GM18870 (cell line): ENCODE measurements around the gene TRIM17.

ENCODE experiments used
- ATAC-seq: cut with Tn5 transposase; IDR thresholded peaks from one replicate; pipeline ENCODE4 v1.9.1; 2021; ENCODE audit warnings: moderate library complexity; ENCODE audit not compliant: unreplicated experiment

Gene TRIM17

DNA sequence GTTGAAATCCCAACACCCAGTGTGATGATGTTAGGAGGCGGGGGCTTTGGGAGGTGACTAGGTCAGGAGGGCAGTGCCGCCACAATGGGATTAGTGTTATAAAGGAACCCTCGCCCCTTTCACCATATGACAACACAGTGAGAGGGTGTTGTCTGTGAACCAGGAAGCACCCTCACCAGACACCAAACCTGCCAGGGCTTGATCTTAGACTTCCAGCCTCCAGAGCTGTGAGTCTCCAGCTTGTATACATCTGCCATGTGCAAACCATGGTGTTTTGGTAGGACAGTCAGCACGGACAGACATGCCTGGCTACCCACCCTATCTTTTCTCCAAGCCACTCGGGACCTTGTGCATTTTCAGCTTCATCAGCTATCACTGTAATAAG lies 14.0 kb downstream of the TRIM17 start:
- ATAC-seq, result no peak

DNA sequence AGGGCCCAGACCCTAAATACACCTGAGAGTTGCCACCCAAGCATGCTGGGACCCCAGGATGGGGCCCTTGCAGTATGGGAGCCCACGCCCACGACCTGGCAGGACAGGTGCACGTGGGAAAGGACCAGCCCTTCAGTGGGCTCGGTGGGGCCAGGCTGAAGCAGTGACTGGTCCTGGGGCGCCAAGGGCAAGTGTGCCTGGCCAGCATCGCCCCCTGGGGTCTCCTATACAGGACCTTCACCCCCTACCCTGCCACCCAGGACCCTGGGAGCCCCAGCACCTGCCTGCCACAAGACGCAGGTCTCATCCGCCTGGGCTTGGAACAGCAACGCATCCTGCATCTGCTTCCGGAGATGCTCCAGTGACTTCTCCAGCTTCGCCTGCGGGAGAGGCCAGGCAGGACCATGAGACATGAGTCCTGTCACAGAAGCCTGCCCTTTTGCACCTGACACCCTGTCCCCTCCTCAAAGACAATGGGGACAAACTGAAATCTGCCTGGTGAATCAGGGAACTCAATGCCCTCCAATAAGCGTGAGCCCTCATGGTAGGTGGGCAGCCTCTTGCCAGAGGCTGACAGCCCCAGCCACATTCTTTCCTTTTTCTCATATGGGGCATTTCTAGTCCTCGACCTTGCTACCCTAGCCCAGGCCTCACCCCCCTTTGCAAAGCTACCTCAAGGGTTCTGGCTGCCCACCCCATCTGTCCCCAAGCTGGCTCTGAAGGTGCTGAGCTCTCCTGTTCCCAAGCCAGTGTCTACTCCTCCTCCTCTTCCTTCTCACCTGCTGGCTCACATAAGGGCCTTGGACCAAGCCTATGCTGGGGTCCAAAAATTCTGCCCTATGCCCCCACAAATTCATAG lies 14.7 kb downstream of the TRIM17 start:
- ATAC-seq, result no peak

DNA sequence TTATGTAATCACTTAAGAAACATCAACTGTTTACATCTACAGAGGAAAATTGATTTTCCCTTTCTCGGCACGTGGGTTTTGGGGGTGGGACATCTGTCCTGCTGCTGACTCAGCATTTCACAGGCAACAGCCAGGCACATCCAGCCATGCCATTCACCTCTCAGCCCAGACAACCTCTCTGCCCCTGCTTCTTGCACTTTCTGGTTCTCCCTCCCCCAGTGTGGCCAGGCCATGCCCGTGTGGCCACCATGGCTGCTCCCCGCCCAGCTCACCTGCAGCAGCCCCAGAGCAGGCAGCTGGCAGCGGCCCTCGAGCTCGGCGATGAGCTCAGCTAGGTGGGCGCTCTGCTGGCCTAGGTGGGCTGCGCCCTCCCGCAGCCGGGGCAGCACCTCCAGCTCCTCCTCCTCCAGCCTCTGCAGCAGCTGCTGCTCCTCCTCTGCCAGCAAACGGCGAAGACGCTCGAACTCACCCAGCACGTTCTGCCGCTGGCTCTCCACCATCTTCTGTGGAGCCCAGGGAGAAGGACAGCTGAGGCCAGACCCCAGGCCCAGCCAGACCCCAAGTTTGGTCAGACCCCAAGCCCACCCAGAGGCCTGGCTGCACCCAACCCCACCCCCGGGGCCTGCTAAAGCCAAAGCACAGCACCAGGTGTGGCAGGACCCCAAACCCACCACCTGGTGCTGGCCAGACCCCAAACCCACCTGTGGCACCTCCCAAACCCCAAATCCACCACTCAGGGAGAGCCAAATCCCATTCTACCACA lies 15.8 kb downstream of the TRIM17 start:
- ATAC-seq, result no peak

DNA sequence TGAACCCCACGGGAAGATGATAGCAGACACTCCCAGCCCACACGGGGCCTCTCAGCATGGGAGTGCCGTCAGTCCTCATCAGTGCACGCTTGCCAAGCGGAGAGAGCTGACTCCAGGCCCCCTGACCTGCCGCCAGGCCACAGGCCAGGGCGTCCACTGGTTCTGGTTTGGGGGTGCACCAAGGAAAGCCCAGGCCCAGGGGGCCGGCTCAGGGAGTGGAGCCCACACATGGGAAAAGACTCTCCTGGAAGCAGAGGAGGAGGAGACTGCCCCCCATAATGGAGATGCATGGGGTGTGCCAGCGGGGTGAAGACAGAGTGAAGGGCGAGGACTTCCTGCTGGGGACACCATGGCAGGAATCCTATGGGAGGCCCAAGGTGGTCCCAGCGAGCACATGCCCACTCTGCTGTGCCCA lies 16.4 kb downstream of the TRIM17 start:
- no peak for ATAC-seq

DNA sequence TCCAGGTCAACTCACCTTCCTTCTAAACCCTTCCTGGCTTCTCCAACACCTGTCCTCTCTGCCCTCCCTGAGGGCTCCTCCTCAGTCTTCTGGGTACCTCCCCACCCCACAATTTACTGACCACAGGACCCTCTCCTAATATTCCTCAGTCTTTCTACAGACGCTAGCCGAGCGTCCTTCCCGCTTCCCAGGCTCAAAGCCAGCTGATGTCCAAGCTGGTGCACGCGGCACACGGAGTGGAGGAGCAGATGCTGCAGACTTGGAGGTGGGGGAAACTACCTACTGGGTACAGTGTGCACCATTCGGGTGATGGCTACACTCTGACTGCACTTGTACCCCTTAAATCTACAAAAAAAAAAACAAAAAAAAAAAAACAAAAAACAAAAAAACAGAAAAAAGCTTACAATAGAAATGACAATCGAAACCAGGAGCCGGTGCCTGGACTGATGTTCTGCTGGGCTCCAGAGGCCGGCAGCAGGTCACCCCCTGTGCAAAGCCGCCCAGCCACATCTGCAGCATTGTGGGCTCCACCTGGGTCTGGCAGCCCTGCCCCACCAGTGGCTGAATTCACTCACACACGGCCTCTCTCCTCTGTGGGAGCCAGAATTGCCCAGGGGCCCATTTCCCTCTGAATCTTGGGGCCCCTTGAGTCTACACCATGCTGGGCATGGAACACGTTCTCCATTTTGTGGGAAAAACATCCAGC lies 17.0 kb downstream of the TRIM17 start:
- ATAC-seq, result no peak

DNA sequence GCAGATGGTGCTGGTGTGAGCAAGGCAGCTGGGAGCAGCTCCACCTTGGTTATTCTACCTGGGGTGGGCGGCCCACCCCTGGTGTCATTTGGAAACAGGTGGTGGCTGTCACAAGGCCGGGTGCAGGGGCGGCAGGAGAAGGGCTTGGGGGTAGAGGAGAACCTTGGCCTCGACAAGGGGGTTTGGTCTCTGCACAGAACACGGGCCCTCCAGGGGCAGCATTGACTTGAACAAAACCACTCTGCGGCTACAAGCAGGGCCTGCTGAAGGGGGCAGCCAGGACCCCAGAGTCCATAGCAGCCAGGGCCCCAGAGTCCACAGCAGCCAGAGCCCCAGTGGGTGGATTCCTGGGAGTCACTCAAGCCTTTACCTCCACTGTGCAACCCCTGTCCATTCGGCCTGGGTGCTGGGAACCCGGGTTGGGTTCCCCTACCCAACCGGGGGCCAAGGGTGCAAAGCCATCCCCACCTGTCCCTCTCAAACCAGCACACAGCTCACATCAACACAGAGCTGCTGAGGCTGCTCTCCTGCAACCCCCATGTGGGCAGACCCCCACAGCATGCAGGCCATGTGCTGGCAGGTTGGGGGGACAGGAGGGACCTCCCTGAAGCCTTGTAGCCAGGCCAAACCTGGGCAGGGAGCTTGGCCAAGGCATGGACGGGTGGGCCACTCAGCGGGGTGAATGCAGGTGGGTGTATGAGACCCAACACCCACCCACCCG lies 17.8 kb downstream of the TRIM17 start:
- no peak for ATAC-seq

DNA sequence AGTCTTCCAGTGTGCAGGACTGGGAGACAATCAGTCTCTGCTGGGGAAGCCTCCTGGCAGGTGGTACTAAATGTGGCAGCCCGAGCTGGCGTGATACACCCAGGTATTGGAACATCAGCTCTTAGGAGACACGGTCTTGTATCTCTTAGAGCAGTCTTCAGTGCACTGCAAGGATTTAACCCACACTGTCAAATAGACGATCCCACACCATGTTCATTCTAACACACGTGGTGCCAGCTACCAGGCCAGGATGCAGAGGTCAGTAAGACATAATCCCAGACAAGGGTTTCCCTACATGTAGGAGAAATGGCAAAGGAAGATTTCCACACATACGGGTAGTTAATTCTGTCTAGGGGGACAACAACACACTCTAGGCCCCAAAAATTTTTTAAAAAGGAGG lies 18.7 kb downstream of the TRIM17 start:
- ATAC-seq, result no peak

DNA sequence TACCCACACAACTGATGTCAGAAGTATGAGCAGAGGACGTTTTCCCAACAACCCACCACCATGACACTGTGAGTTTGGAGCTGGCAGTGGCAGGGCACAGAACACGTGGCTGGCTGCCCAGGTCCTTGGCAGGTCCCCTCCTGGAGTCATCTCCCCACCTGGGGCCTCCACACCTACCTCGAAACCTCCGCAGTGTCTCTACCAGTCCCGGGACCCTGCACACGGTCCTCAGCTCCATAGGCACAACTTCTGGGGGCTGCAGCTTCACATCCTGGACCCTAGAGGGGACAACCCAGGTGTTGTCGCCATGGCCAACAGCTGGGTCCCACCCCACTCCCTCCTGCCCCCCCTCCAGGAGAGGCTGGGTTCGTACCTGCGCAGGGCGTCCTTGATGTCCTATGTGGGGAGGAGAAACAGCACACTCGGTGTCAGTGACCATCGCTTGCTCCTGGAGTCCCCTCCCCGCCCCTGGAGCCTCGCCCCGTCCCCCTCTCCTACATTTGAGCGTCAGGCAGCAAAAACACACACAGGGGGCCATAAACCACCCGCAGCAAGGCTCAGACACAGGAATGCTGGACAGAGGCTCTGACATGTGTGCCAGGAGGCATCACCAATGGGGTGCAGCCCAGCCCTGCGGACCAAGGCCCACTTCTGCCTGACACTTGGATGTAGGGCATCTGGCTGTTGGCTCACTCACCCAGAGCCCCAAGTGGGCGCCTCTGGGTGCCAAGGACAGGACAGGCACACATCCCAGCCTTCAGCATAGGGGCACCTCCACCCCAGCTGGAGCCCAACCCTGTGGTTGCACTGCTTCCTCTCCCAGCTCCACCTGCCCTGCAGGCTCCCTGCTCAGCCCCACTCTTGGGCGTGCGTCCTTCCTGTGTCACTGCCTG lies 19.6 kb downstream of the TRIM17 start:
- ATAC-seq, result no peak

DNA sequence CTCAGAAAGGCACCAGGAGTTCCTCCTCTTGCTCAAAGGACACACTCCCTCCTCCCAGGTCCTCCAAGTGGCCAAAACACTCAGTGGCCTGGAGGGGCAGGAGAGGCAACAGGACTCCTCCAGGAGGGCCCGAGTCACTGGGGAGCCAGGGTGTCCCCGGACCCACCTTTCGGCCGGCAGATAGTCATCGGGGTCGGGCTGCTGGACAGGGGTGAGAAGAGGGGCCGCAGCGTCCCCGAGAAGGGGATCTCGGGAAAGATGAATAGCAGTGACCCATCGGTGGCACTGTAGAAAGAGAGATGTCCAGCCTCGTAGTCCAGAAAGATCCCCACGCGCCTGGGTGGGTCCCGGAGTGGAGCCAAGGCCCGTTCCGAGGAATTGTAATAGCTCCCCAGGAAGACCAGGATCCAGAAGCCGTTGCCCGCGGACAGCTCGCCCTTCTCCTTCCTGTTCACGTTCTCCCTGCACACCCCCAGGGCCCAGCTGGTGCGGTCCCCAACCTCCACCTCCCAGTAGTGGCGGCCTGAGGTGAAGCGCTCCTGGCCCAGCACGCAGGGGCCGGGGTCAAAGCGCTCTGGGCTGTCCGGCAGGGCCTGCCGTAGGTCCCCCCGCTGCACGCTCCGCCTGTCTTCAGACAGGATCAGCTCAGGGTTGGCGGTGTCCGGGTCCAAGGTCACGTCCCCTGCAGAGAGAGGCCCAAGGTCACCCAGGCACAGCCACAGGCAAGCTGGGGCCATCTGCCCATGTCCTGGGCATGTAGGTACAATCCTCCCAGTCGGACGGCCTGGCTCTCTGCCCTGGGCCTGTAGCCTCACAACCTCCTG lies 21.9 kb downstream of the TRIM17 start:
- ATAC-seq, result no peak

DNA sequence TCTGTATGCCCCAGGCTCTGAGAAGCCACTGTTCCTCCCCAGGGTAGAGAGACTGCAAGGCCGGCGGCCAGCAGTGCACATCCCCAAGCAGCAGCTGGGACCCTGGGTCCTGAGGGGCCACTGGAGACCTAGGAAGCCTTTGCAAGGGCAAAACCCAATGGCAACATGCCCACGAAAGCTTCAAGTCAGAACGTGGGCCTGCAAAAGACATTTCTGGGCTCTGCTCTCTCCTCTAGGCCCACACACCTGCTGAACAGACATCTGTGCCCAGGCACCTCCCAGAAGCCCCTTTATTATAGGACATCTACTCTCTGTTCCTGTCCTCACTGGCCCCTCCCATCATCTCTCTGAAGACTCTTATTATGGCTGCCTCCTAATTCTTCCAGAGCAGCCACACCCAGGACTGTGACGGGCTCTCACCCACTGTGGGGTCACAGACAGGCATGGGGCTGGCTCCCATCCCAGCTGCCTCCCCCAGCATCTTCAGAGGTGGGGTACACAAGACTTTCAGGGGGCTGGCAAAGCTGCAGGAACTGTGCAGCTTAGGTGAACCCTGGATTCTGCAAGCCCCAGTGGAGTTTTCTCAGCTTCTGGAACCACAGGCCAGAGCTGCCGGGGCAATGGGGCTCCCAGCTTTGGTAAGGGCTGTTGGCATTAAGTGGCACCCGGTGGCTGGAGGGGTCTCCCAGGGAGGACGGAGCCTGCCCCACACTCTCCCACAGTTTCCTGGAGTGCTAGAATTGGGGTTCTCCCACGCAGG lies 22.7 kb downstream of the TRIM17 start:
- ATAC-seq, result no peak

DNA sequence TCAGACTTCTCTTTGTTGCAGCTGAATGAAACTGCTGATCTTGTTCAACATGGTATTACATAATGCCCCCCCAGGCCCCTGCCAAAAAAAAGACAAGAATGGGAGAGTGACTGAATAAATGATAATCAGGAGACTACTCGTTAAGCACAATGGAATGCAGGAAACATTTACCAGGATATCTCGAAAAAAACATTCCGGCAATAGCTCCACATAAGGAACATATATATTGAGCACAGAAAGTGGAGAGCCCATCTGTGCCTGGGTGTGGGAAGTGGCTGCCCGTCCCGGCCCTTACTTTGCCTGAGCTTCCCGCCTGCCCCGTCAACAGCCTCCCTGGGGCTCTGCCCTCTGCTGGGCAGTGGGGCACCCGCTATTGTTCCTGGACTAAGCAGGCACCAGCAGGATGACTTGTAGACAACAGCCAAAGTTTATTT lies 23.4 kb downstream of the TRIM17 start:
- ATAC-seq, result no peak

DNA sequence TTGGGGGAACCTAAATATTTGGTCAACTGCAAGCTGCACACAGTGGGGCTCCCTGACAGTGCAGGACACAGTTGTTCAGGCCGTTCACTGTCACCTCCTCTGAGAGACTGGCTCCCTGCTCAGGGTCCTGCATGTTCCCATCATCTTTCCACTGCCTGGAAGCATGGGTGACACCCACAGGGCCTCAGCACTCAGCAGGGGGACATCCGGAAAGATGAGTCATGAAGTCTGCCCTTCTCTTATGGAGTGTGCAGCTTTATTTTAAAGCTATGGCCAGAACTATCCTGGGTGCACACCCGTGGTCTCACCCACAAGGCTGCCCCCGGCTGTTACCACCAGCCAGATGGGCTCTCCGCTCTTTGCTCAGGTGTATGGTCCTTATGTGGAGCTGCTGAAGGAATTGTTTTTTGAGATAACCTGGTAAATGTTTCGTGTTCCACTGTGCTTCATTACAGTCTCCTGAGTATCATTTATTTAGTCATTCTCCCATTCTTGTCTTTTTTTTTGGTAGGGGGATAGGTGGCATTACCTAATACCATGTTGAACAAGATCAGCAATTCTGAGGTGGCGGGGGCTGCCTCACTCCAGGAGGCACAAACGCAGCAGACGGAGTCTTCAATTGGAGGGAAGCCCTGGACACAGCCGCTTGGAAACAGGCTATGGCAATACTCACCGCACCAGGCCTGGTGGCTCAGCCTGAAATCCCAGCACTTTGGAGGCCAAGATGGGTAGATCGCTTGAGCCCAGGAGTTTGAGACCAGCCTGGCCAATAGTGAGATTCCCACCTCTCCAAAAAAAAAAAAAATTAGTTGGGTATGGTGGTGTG lies 24.3 kb downstream of the TRIM17 start:
- no peak for ATAC-seq

DNA sequence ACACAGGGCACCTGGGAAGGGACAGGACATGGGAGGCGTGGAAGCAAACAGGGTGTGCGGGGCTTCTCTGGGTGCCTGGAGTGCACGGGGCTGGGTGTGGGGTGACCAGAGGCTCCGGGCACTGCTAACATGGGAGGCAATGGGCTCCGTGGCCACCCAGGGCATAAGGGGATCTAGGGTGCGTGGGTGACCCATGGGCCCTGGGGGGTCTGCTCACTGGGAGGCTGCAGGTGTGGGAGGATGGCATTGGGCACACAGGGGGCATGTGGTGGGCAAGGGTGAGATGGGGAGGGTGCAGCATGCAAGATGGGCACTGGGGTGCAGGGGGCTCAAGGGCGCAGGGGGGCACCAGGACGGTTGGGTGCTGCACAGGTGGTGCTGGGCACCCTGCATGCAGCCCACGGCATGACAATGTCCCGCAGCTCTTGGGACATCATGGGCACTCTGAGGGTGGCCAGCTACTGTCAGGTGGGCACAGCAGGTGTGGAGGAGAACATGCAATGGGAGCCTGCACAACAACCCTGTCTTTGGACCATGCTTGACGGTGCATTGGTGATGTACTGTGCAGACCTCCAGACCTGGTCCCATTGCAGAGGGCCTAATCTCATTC lies 25.1 kb downstream of the TRIM17 start:
- ATAC-seq, result no peak

DNA sequence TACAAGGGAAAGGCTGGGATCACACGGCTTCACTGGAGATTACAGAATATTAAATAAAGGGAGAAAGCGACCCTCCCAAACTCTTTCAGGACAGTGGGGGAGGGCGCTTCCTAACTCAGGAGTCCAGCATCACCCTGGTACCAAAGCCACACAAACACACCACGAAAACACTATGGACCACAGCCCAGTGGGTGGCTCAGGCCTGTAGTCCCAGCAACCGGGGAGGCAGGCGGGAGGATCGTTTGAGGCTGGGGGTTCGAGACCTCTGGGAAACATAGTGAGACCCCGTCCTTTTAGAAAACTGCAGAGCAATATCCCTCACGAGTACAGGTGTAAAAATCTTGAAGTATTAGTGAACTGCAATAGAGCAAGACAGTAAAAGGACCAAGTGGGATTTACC lies 26.0 kb downstream of the TRIM17 start:
- no peak for ATAC-seq

DNA sequence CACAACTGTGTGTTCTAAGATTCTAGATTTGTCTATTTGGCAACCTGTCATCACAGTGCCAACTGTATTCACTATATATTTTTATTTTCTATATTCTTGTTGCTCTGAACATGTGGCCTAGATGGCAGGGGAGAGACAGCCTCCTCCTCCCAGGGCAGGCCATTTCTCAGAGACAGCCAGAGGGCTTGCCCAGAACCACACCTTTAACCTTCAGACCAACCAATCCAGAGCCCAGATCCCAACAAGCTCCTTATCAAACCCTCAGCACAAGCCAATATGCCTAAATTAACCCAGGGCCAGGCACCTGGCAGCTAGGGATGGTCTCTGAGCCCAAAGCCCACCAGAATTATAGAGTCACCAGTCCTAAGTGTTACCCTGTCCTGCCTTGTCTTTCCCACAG lies 29.3 kb downstream of the TRIM17 start:
- ATAC-seq, result no peak

DNA sequence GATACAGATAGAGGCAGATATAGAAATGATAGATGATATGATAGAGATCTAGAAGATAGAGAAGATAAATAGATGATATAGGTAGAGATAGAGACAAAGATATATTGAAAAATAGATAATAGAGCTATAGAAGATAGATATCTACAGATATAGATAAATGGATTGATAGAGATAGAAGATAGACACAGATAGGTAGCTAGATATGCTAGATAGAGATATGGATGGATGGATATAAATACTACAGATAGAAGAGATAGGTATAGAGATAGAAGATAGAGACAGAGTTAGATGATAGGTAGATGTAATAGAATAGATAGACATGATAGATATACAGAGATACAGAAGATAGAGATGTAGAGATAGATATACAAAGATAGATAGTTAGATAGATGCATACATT lies 31.4 kb downstream of the TRIM17 start:
- no peak for ATAC-seq

DNA sequence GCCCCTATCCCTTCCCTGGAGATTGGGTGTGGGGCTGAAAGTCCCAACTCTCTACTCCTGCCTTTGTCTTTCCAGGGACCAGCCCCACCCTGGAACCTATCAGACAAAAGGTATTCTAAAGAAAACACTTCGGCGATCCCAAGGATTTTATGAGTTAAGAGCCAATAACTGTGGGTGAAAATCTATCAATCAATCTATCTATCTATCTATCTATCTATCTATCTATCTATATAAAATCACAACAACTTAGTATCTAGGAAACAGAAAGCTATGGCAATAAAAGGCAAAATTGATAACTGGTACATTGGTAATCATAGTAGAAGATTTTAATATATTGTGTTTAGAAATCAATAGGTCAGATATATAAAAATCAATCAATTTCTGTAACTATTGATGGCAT lies 32.9 kb downstream of the TRIM17 start:
- ATAC-seq, result no peak
